SK-N-MC (cell line): Measurements from ENCODE around the gene TPPP.
"Not testable (repeated sequence)": the region's sequence is repeated elsewhere in the genome, so short reads cannot be mapped to it uniquely, and the experiment has no call there.

Source experiments
- EZH2 ChIP-seq: fragments of 200-600 bp; sonication (generic); IDR thresholded peaks from one replicate; pipeline ENCODE4 v1.6.1; 2017; ENCODE audit warnings: antibody characterized with exemption
- FOXP2 ChIP-seq: optimal IDR thresholded peaks from 2 replicates; pipeline ENCODE3; 2011; ENCODE audit warnings: mild to moderate bottlenecking, moderate library complexity; ENCODE audit not compliant: insufficient read depth; ENCODE audit errors: extremely low read length, control extremely low read depth
- POLR2AphosphoS5 ChIP-seq: IDR thresholded peaks from 2 replicates; pipeline ENCODE4 v1.6.1; 2012; ENCODE audit warnings: mild to moderate bottlenecking, low read depth, low read length, borderline replicate concordance

DNA sequence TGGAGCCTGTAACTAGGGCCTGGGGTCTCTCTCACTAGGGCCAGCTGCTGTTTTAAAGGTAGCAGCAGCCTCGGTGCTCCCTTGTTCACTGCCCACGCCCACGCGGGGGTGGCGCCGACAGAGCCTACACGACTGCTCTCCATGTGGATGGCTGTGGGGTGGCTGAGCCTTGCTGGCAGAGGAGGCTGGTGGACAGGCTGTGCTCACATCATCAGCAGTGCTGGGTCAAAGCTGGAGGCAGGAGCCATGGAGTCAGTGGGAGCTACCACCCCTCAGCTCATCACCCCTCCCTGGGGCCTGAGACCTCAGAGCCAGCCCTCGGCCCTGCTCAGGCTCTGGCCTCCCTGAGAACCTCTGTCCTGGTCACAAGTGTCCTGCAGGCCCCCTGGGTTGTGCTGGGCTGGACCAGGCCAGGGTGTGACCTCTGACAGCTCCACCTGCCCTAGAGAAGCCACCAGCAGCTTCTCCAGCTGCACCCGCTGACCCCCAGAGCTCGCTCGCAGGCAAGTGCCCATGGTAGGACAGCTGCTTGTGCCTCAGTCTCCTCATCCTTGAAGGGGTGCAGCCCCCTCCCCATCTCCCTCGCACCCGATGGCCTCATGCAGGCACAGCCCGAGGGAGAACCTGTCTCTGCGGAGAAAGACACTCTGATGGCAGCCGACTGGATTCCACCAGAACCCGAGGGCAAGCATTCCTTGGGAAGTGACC, 10.3 kb downstream of the TPPP start:
- TF ChIP-seq POLR2AphosphoS5, EZH2, FOXP2: not testable (repeated sequence)
